Peyer's patch (tissue), 4 donors: ENCODE data around the gene PAK6.

Experiments
- CTCF ChIP-seq, 6 experiments: fragments of 450-650 bp in 4 of 6; fragments of 200-600 bp in 2 of 6; sonication (generic) in 1 of 6; IDR thresholded peaks; one replicate each; pipeline ENCODE4 v1.5.1; 2017 to 2019; ENCODE audit warnings: antibody characterized with exemption in 6 of 6, mild to moderate bottlenecking in 3 of 6, moderate library complexity in 1 of 6
- POLR2A ChIP-seq, 2 donors: fragments of 450-650 bp; IDR thresholded peaks; one replicate each; pipeline ENCODE4 v1.5.1; 2017; ENCODE audit warnings: antibody characterized with exemption in 2 of 2, mild to moderate bottlenecking in 2 of 2, moderate library complexity in 2 of 2

GRCh38 chr15:40258544-40258943 lies 19.7 kb downstream of the PAK6 start:
- TF ChIP-seq CTCF (IDR thresholded peaks at IDR 0.05): no peak
- no peak for TF ChIP-seq POLR2A (IDR thresholded peaks at IDR 0.05)
